Uterus (tissue), 4 donors: Measurements from ENCODE around the gene LY6G6D. TPM values are rescaled to one million over a fixed set of nuclear protein-coding genes. Genes with fewer than 3 reads are reported as not detected.
A peak's percentile ranks its signal among the peaks of the same experiment; 100 is the strongest.

Experiments used
- DNase-seq, 2 donors: peaks; one replicate each; pipeline ENCODE4 v3.0.0-alpha.2; 2019 to 2020
- H3K27ac ChIP-seq, 2 donors: fragments of 200-600 bp; sonication (generic); 1 replicate in 1 of 2; 2 replicates in 1 of 2; pipeline ENCODE4 v1.5.1; 2016 to 2018
- H3K27me3 ChIP-seq, 2 donors: fragments of 200-600 bp; sonication (generic); one replicate each; pipeline ENCODE4 v1.5.1; 2018 to 2019; ENCODE audit warnings: control low read depth in 1 of 2
- H3K36me3 ChIP-seq, 2 donors: fragments of 200-600 bp; sonication (generic); one replicate each; pipeline ENCODE4 v1.5.1; 2019; ENCODE audit warnings: control low read depth in 1 of 2
- H3K4me1 ChIP-seq, 2 donors: fragments of 200-600 bp; sonication (generic); one replicate each; pipeline ENCODE4 v1.5.1; 2018 to 2019; ENCODE audit warnings: control low read depth in 1 of 2
- H3K4me3 ChIP-seq, 2 donors: fragments of 200-600 bp; sonication (generic); 1 replicate in 1 of 2; 2 replicates in 1 of 2; pipeline ENCODE4 v1.5.1; 2018 to 2019; ENCODE audit warnings: mild to moderate bottlenecking in 1 of 2
- H3K9me3 ChIP-seq, 2 donors: fragments of 200-600 bp; sonication (generic); one replicate each; pipeline ENCODE4 v1.5.1; 2019; ENCODE audit warnings: control low read depth in 1 of 2
- CTCF ChIP-seq, 4 experiments: fragments of 200-600 bp in 2 of 4; fragments of 450-650 bp in 2 of 4; sonication (generic) in 2 of 4; IDR thresholded peaks; one replicate each; pipeline ENCODE4 v1.5.1; 2016 to 2019; ENCODE audit warnings: antibody characterized with exemption in 4 of 4, mild to moderate bottlenecking in 2 of 4, moderate library complexity in 1 of 4
- POLR2A ChIP-seq, 2 donors: fragments of 450-650 bp; IDR thresholded peaks; one replicate each; pipeline ENCODE4 v1.6.1; 2016; ENCODE audit warnings: antibody characterized with exemption in 2 of 2, mild to moderate bottlenecking in 1 of 2, moderate library complexity in 1 of 2
- intact Hi-C: fragments of 100-400 bp; cut with DNase I; formaldehyde crosslinking; loops from one replicate; pipeline ENCODE4 v1.15.1; 2023; ENCODE audit warnings: low total_unique reads
- total RNA-seq, 4 donors: library from RNA; depleted of rRNA in 3 of 4; stranded (reverse); fragments of >200 nt in 3 of 4; gene quantifications; one replicate each; pipeline versions ENCODE4 v1.1.0 to v1.2.4, GENCODE V29; 2014 to 2023
- donor health status: DM: yes; HTN: yes; CAD: no.

The LY6G6D gene
- total RNA-seq, 4 donors from 2014 or later: 2.0 TPM; not detected in 3

- H3K9me3 ChIP-seq: no peaks in the 10 kb centered on the region
- H3K4me3 ChIP-seq: no peak overlapping the region
- intact Hi-C loops: no loop called here
- no peaks in the 10 kb centered on the region for H3K36me3 ChIP-seq
- H3K27me3 ChIP-seq: no peaks in the 10 kb centered on the region
- TF ChIP-seq CTCF (IDR thresholded peaks at IDR 0.05) (no peak), POLR2A (IDR thresholded peaks at IDR 0.05) (no peak)
- no peak overlapping the region for H3K27ac ChIP-seq
- no peaks in the 10 kb centered on the region for H3K4me1 ChIP-seq
- no peak for DNase-seq
These were observed 46.2 kb downstream of the LY6G6D start for GRCh38 chr6:31761343-31761742.

DNA sequence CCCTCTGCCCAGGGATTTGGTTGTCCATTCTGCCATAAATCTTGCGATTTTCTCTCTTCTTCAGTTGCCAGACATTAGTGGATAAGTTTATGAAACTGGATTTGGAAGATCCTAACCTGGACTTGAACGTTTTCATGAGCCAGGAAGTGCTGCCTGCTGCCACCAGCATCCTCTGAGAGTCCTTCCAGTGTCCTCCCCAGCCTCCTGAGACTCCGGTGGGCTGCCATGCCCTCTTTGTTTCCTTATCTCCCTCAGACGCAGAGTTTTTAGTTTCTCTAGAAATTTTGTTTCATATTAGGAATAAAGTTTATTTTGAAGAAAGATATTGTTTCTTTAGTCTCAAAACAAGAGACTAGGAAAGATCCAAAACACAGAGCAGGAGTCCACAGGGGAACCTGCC, 47.2 kb downstream of the LY6G6D start, which contains the start of gene SAPCD1:
TSS of gene SAPCD1 (plus strand) at position 301 of the 400 bp plus-strand sequence. CDS start 399 bp downstream, outside the sequence.
- no peaks in the 10 kb centered on the region for H3K27me3 ChIP-seq
- TF ChIP-seq CTCF (IDR thresholded peaks at IDR 0.05): no peak
- no peak for TF ChIP-seq POLR2A (IDR thresholded peaks at IDR 0.05)
- no peaks in the 10 kb centered on the region for H3K4me1 ChIP-seq
- no peak within 1 kb of the TSS for H3K4me3 ChIP-seq
- no peak for DNase-seq
- H3K27ac ChIP-seq: peak within 1 kb of the TSS in 1 of 2 donors; percentile 48
- no peaks in the 10 kb centered on the region for H3K36me3 ChIP-seq
- intact Hi-C loops: no loop called here
- H3K9me3 ChIP-seq: no peaks in the 10 kb centered on the region

DNA sequence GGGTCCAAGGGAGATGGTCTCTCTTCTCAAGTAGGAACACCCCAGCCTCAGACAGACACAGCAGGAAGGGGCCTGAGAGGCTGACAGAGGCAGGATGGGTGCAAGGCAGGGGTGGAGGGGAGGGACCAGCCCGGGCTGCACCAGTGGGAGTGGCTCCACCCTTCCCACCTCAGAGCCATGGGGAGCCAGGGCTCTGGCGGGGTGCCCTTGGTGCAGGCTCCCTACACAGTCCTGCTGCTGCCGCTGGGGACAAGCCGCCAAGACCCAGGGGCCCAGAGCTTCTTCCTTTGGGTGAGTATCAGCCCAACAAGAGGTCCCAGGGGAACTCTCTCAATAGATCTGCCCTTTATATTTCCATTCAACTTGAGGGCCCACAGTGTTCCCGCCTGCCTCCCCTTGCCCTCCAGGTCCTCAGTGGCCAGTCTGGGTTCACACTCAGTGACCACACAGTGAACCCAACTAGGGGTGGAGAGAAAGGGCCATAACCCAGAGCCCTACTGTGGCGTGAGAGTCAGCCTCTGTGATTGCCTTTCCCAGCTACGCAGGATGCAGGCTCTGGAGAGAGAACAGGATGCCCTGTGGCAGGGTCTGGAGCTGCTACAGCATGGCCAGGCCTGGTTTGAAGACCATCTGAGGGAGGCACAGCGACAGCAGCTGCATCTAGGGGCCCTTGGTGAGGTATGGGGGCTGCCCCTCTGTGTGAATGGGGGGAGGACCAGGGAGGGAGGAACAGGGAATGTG, 47.9 kb downstream of the LY6G6D start:
- Histone ChIP-seq H3K36me3 (no peaks in the 10 kb centered on the region), H3K4me3 (no peak overlapping the region), H3K27ac (peak overlapping the region in 1 of 2 donors; percentile 48), H3K9me3 (no peaks in the 10 kb centered on the region), H3K4me1 (no peaks in the 10 kb centered on the region), H3K27me3 (no peaks in the 10 kb centered on the region)
- TF ChIP-seq POLR2A (IDR thresholded peaks at IDR 0.05): no peak
- TF ChIP-seq CTCF (IDR thresholded peaks at IDR 0.05): no peak
- no peak for DNase-seq
- intact Hi-C loops: no loop called here

- H3K27me3 ChIP-seq: no peaks in the 10 kb centered on the region
- no peaks in the 10 kb centered on the region for H3K9me3 ChIP-seq
- TF ChIP-seq CTCF (IDR thresholded peaks at IDR 0.05): no peak
- no peaks in the 10 kb centered on the region for H3K4me1 ChIP-seq
- peak overlapping the region in 1 of 2 donors; percentile 48 for H3K27ac ChIP-seq
- DNase-seq: no peak
- no peaks in the 10 kb centered on the region for H3K36me3 ChIP-seq
- H3K4me3 ChIP-seq: no peak overlapping the region
- intact Hi-C loops: no loop called here
These were observed 48.4 kb downstream of the LY6G6D start for GRCh38 chr6:31763619-31763940.

- Histone ChIP-seq H3K36me3 (no peaks in the 10 kb centered on the region), H3K27me3 (no peaks in the 10 kb centered on the region), H3K27ac (peak overlapping the region; percentile 24 to 48), H3K4me1 (no peaks in the 10 kb centered on the region), H3K9me3 (no peaks in the 10 kb centered on the region), H3K4me3 (no peak overlapping the region)
- intact Hi-C loops: no loop called here
- TF ChIP-seq POLR2A (IDR thresholded peaks at IDR 0.05) (no peak), CTCF (IDR thresholded peaks at IDR 0.05) (no peak)
- no peak for DNase-seq
These were observed 49.0 kb downstream of the LY6G6D start for GRCh38 chr6:31764198-31764597.
